ENCODE results near the gene DNAJB9.

DNAJB9 gene

GRCh38 chr7:108569381-108570145, at the start of gene DNAJB9, which contains the start of gene THAP5:
Gene DNAJB9 (plus strand): TSS chr7:108569874. CDS start chr7:108571727, 1,853 bp downstream.
Gene THAP5 (minus strand): TSS chr7:108569706. CDS start chr7:108569569, 137 bp downstream.
- DNase-seq (ENCODE audit: low spot score): peak; percentile 98
- in situ Hi-C loops (cut with MboI; ENCODE audit: low sequenced_read_pairs, unreplicated experiment): no loop called here
- TF ChIP-seq, protein P1, sequence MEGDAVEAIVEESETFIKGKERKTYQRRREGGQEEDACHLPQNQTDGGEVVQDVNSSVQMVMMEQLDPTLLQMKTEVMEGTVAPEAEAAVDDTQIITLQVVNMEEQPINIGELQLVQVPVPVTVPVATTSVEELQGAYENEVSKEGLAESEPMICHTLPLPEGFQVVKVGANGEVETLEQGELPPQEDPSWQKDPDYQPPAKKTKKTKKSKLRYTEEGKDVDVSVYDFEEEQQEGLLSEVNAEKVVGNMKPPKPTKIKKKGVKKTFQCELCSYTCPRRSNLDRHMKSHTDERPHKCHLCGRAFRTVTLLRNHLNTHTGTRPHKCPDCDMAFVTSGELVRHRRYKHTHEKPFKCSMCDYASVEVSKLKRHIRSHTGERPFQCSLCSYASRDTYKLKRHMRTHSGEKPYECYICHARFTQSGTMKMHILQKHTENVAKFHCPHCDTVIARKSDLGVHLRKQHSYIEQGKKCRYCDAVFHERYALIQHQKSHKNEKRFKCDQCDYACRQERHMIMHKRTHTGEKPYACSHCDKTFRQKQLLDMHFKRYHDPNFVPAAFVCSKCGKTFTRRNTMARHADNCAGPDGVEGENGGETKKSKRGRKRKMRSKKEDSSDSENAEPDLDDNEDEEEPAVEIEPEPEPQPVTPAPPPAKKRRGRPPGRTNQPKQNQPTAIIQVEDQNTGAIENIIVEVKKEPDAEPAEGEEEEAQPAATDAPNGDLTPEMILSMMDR (IDR thresholded peaks at IDR 0.05; ENCODE audit: borderline replicate concordance, control extremely low read depth, extremely low read depth, insufficient read depth, missing control alignments): no peak

GRCh38 chr7:108522780-108523179, 46.9 kb upstream of the DNAJB9 start:
- TF ChIP-seq, protein P1 (IDR thresholded peaks at IDR 0.05; ENCODE audit: borderline replicate concordance, control extremely low read depth, extremely low read depth, insufficient read depth, missing control alignments): no peak
- in situ Hi-C loops (cut with MboI; ENCODE audit: low sequenced_read_pairs, unreplicated experiment): no loop called here
- no peak for DNase-seq (ENCODE audit: low spot score)

DNA sequence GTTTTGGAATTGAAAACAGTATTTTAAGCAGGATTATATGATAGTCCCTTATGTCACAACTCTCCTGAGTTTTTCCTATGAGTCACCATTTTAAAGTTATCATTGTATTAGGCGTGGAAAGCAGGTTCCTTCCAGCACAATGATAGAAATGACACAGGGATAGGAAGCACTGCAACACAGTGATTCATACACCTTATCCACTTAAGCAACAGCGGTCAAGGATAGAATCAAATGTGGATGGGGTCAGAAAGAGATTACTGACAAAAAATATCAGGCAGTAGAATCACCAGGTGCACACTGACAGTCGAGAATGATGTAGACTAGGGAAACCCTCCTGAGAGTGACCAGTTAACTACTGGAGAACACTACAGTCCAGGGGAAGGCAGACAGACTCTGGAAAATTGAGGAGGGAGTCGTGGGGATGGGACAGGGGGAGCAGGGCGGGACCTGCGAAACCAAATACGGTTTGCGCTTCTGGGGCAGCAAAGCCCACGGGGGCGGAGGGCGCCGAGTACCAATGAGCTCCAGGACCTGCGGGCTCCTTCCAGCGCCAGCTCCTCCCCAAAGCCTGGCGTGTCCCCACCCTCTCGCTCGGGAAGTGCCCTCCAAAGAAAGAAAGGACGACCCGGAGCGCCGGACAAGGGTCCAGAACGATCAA, 44.2 kb upstream of the DNAJB9 start:
- peak; percentile 77 for DNase-seq (ENCODE audit: low spot score)
- TF ChIP-seq, protein P1 (IDR thresholded peaks at IDR 0.05; ENCODE audit: borderline replicate concordance, control extremely low read depth, extremely low read depth, insufficient read depth, missing control alignments): no peak
- in situ Hi-C loops (cut with MboI; ENCODE audit: low sequenced_read_pairs, unreplicated experiment): no loop called here

DNA sequence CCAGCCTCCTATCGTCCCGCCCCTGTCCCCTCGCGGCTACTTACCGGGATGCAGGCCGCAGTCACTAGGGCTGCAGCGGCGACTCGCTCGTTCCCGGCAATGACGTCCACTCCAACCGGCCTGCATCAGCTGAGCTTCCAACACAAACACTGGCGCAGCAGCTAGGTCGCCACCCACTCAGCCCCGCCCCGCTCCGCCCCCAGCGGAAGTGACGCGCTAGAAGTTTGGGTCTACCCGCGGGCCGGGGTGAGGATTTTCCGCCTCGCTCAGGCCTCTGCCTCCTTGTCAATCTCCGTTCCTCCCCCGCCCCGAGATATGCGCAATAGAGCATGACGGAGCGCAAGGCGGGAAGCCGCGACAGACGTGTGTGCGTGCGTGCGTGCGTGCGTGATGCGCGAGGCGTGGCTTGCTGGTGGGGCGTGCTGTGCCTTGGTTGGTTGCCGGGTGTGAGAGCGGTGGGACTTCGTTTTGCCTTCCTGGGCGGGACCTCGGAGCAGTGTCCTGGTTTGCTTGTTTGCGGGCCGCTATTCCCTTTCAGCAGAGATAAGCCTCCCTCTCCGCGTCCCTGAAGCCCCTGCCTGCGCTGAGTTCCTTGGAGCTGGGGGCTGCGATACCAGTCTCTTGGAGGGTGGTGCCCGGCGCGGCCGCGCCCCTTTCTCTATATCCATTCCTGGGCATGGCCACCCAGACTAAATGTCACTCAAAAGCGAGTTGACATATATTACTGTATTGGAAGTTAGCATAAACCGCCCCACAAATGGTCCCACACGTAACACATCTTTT, 43.5 kb upstream of the DNAJB9 start, which contains the start of gene PNPLA8:
TSS of gene PNPLA8 (minus strand) at position 151 of the 783 bp plus-strand sequence. CDS start 10,644 bp downstream, outside the sequence.
- in situ Hi-C loops (cut with MboI; ENCODE audit: low sequenced_read_pairs, unreplicated experiment): no loop called here
- TF ChIP-seq, protein P1 (IDR thresholded peaks at IDR 0.05; ENCODE audit: borderline replicate concordance, control extremely low read depth, extremely low read depth, insufficient read depth, missing control alignments): no peak
- DNase-seq (ENCODE audit: low spot score): peak; percentile 97

DNA sequence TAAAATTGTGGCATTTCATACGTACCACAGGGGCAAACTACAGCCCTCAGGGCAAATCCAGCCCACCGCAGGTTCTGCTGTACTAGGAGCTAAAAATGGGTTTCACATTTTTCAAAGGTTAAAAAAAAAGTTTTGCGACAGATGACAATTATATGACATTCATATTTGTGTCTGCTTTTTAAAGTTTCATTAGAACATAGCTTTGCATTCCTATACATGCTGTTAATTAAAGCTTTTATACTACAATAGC, 43.0 kb upstream of the DNAJB9 start:
- no peak for DNase-seq (ENCODE audit: low spot score)
- in situ Hi-C loops (cut with MboI; ENCODE audit: low sequenced_read_pairs, unreplicated experiment): no loop called here
- TF ChIP-seq, protein P1 (IDR thresholded peaks at IDR 0.05; ENCODE audit: borderline replicate concordance, control extremely low read depth, extremely low read depth, insufficient read depth, missing control alignments): no peak

DNA sequence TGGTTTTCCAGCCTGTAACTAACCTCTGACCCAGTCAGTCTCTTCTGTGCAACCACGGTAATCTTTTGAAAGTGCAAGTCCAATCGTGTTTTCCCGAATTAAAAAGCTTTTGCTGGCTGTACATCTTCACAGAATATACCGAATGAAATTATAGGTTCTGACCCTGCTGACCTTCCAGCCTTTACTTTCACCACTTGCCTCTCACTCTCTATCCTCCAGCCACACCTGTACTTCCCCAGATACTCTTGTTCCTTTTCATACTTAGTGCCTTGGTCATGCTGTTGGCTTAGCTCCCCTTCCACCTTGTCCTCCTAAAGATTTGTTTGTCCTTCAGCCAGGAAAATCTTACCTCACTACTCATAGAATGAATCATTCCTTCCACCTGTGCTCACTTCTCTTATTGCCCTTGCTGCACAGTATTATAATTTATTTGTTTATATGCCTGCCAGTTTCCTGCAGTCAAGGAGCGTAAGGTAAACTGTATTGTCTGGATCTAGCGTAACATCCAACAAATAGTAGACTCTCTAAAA, 41.4 kb upstream of the DNAJB9 start:
- no peak for DNase-seq (ENCODE audit: low spot score)
- in situ Hi-C loops (cut with MboI; ENCODE audit: low sequenced_read_pairs, unreplicated experiment): no loop called here
- TF ChIP-seq, protein P1 (IDR thresholded peaks at IDR 0.05; ENCODE audit: borderline replicate concordance, control extremely low read depth, extremely low read depth, insufficient read depth, missing control alignments): no peak
